GM12801 (cell line): ENCODE measurements around the gene RNF157.

Experiments
- CTCF ChIP-seq: IDR thresholded peaks from one replicate; pipeline ENCODE4 v1.5.1; 2011; ENCODE audit warnings: control low read depth; ENCODE audit not compliant: insufficient read length; ENCODE audit errors: extremely low read depth

Gene RNF157

GRCh38 chr17:76267051-76267576 lies 26.8 kb upstream of the RNF157 start:
- no peak for TF ChIP-seq CTCF

- no peak for TF ChIP-seq CTCF
These were observed 26.1 kb upstream of the RNF157 start for GRCh38 chr17:76266244-76266938.

GRCh38 chr17:76265624-76266243 lies 25.4 kb upstream of the RNF157 start:
- no peak for TF ChIP-seq CTCF

- no peak for TF ChIP-seq CTCF
These were observed 24.7 kb upstream of the RNF157 start, which contains the start of gene UBALD2 for GRCh38 chr17:76264755-76265623. Gene UBALD2, plus strand, starts transcription at chr17:76265348. Its CDS starts 158 bp downstream, at chr17:76265506.

- no peak for TF ChIP-seq CTCF
These were observed 24.1 kb upstream of the RNF157 start for GRCh38 chr17:76264425-76264754.

GRCh38 chr17:76263896-76264295 lies 23.6 kb upstream of the RNF157 start:
- no peak for TF ChIP-seq CTCF

- TF ChIP-seq CTCF: no peak
These were observed 22.5 kb upstream of the RNF157 start for GRCh38 chr17:76262732-76263344.
